B cell (primary cell): ENCODE measurements around the gene EXOSC9.

Source experiments
- CTCF ChIP-seq: fragments of 200-600 bp; IDR thresholded peaks from one replicate; pipeline ENCODE4 v1.8.0; 2022; ENCODE audit warnings: antibody characterized with exemption, mild to moderate bottlenecking
- EZH2 ChIP-seq: IDR thresholded peaks from 2 replicates; pipeline ENCODE4 v1.6.1; 2012; ENCODE audit warnings: borderline replicate concordance, low read depth, mild to moderate bottlenecking, moderate library complexity, low read length; ENCODE audit not compliant: insufficient read depth, poor library complexity, severe bottlenecking

GRCh38 chr4:121861426-121861825, 60.3 kb downstream of the EXOSC9 start:
- no peak for TF ChIP-seq CTCF
- no peak for TF ChIP-seq EZH2
